ENCODE measurements around the gene MAGEF1. TPM values are rescaled to one million over a fixed set of nuclear protein-coding genes. Genes with fewer than 3 reads are reported as not detected.
"Not testable (repeated sequence)": the region's sequence is repeated elsewhere in the genome, so short reads cannot be mapped to it uniquely, and the experiment has no call there.

Gene MAGEF1
- total and polyA plus RNA-seq, 9 donors: 28.3 to 48.7 (median 39.7) TPM

DNA sequence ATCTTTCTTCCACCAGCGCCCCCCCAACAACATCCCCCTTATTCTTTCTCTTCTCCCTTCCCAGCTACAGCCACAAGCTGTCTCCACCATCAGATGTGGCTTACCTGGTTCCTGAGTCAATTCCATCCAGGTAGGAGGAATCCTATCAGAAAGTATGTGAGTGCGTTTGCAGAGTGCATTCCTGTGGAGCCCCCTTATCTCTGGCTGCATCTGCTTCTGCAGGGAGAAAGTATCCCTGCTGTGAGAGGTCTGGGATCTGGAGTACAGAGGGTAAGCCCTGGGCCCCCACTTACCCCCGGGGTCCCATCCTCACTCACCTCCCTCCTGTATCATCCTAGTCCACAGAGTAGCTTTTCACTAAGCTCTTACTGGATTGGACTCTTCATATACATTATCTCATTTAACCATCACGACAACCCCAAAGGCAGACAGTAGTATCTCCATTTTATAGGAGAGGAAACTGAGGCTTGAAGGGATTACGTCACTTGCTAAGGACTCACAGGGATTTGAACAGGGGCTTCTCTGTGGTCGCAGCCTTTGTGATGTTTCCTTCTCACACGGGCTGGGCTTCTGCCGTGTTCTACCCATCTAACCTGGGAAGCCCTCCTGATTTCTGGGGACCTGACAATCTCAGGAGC is 22.2 kb upstream of the MAGEF1 start:
- no peak for DNase-seq
- WGBS, 3 donors: 84 to 89% (median 87%) methylated on average over 8 of the region's 8 CpGs

DNA sequence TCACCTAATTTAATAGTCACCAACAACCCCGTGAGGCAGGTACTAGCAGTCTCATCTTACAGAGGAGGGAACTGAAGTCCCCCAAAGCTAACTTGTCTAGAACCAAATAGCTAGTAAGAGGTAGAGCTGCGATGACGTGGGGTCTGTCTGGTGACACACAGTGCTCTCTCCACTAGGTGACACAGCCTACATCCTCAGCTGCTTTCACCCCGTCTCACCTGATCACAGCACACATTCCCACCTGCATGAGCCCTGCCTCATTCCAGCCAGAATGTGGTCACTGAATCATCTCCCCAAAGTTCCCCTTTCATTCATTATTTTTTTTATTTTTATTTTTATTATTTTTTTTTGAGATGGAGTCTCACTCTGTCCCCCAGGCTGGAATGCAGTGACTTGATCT is 21.3 kb upstream of the MAGEF1 start:
- Histone ChIP-seq H3K27ac (no peak overlapping the region), H3K4me3 (no peak overlapping the region), H3K36me3 (no peaks in the 10 kb centered on the region), H3K4me1 (ENCODE audit: insufficient read depth) (no peaks in the 10 kb centered on the region), H3K9me3 (no peaks in the 10 kb centered on the region), H3K27me3 (no peaks in the 10 kb centered on the region)
- DNase-seq: peak in 1 of 5 donors; percentile 1
- TF ChIP-seq POLR2A (IDR thresholded peaks at IDR 0.05) (no peak), EP300 (IDR thresholded peaks at IDR 0.05) (no peak)
- TF ChIP-seq, protein P1, sequence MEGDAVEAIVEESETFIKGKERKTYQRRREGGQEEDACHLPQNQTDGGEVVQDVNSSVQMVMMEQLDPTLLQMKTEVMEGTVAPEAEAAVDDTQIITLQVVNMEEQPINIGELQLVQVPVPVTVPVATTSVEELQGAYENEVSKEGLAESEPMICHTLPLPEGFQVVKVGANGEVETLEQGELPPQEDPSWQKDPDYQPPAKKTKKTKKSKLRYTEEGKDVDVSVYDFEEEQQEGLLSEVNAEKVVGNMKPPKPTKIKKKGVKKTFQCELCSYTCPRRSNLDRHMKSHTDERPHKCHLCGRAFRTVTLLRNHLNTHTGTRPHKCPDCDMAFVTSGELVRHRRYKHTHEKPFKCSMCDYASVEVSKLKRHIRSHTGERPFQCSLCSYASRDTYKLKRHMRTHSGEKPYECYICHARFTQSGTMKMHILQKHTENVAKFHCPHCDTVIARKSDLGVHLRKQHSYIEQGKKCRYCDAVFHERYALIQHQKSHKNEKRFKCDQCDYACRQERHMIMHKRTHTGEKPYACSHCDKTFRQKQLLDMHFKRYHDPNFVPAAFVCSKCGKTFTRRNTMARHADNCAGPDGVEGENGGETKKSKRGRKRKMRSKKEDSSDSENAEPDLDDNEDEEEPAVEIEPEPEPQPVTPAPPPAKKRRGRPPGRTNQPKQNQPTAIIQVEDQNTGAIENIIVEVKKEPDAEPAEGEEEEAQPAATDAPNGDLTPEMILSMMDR (IDR thresholded peaks at IDR 0.05): no peak
- intact Hi-C loops (cut with DNase I): loop anchor here in 1 of 4 donors (5.0 kb wide), 1 partner anchor 44 kb away; no protein-coding TSS in a partner anchor
- WGBS, 3 donors: 96 to 97% (median 96%) methylated on average over 4 of the region's 4 CpGs

More for the DNA sequence above, 22.2 kb upstream of the MAGEF1 start:
- Histone ChIP-seq H3K27me3 (no peaks in the 10 kb centered on the region), H3K36me3 (no peaks in the 10 kb centered on the region), H3K27ac (no peak overlapping the region), H3K9me3 (no peaks in the 10 kb centered on the region), H3K4me1 (ENCODE audit: insufficient read depth) (no peaks in the 10 kb centered on the region), H3K4me3 (no peak overlapping the region)
- TF ChIP-seq, protein P1 (IDR thresholded peaks at IDR 0.05): no peak
- no peak for TF ChIP-seq POLR2A (IDR thresholded peaks at IDR 0.05)
- no peak for TF ChIP-seq EP300 (IDR thresholded peaks at IDR 0.05)
- intact Hi-C loops (cut with DNase I): loop anchor here in 1 of 4 donors (5.0 kb wide), 1 partner anchor 43 kb away; no protein-coding TSS in a partner anchor

DNA sequence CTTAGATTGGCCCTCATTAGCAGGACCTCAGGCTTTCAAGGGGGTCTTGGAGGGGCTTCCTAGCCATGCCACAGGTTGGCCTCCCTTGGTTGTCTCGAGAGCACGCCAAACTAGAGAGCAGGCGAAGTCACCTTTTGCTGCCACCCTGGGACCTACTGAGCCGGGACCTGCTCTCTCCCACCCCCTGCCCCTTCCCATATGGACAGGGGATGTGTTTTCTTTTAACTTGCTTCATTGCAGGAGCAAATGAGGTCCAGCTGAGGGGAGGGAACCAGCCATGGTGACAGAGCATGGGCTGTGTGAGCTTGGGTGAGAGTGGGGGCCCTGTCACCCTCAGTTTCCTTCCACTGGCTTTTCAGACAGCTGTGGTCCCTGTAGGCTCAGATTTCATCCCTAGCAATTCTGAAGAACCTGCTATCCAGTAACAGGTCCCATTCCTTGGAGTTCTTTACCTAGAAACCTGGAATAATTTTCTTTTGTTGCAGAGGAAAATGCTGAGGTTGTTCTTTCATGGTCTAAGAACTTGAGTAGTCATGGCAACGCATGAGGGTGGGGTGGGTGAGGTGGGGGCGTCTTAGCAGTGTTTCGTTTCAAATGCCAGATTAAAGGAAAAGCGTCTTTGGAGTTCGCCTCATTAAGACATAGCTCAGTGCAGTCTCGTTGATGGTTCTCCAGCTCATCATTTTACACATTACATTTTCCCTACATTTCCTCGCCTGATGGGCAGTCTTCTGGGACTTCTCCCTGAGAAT is 20.1 kb upstream of the MAGEF1 start:
- TF ChIP-seq, protein P1 (IDR thresholded peaks at IDR 0.05): no peak
- TF ChIP-seq EP300 (IDR thresholded peaks at IDR 0.05) (no peak), POLR2A (IDR thresholded peaks at IDR 0.05) (no peak)
- no peaks in the 10 kb centered on the region for H3K9me3 ChIP-seq
- H3K36me3 ChIP-seq: no peaks in the 10 kb centered on the region
- H3K27ac ChIP-seq: no peak overlapping the region
- H3K4me1 ChIP-seq (ENCODE audit: insufficient read depth): peaks cover 5% of the 10 kb centered on the region
- no peaks in the 10 kb centered on the region for H3K27me3 ChIP-seq
- WGBS, 3 donors: 76 to 77% (median 76%) methylated on average over 11 of the region's 11 CpGs
- intact Hi-C loops (cut with DNase I): loop anchor here in 1 of 4 donors (5.0 kb wide), 1 partner anchor 45 kb away; no protein-coding TSS in a partner anchor
- no peak overlapping the region for H3K4me3 ChIP-seq
- DNase-seq: no peak

DNA sequence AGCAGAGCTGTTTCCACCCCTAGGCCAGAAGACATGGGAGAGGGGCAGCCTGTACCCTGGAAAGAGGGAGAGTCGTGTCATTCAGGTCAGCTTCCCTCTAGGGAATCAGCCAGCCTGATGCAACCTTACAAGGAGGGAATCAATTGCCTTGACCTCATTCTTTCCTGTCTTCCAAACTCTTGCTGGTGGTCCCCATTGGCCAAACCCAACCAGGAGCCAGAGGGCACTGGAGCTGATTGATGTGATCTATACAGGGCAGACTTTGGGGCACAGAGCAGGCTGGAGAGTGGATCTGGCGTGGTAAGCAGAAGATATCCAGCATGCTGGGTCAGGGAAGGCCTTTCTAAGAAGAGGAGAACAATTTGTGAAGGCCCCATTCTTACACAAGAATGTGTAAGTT is 19.1 kb upstream of the MAGEF1 start:
- peaks cover 5% of the 10 kb centered on the region for H3K4me1 ChIP-seq (ENCODE audit: insufficient read depth)
- no peak for DNase-seq
- no peak for TF ChIP-seq POLR2A (IDR thresholded peaks at IDR 0.05)
- TF ChIP-seq, protein P1 (IDR thresholded peaks at IDR 0.05): no peak
- no peak for TF ChIP-seq EP300 (IDR thresholded peaks at IDR 0.05)
- intact Hi-C loops (cut with DNase I): loop anchor here in 1 of 4 donors (5.0 kb wide), 1 partner anchor 46 kb away; no protein-coding TSS in a partner anchor
- no peaks in the 10 kb centered on the region for H3K9me3 ChIP-seq
- 91 to 98% (median 96%) methylated on average over 2 of the region's 2 CpGs for WGBS, 3 donors
- H3K27me3 ChIP-seq: no peaks in the 10 kb centered on the region
- no peaks in the 10 kb centered on the region for H3K36me3 ChIP-seq
- H3K27ac ChIP-seq: no peak overlapping the region
- no peak overlapping the region for H3K4me3 ChIP-seq

DNA sequence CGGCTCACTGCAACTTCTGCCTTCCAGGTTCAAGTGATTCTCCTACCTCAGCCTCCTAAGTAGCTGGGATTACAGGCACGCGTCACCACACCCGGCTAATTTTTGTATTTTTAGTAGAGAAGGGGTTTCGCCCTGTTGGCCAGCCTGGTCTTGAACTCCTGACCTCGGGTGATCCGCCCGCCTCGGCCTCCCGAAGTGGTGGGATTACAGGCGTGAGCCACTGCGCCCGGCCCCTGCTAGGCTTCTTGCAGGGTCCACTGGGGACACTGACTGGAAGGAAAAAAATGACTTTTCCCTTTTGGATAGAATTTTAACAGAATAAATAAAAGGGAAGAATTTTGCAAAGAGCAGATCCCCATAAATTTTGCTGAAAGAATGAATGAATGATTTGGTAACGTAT is 17.3 kb upstream of the MAGEF1 start:
- WGBS, 3 donors: 92 to 96% (median 96%) methylated on average over 14 of the region's 14 CpGs
- intact Hi-C loops (cut with DNase I): not testable (repeated sequence)

More for the DNA sequence above, 17.3 kb upstream of the MAGEF1 start:
- not testable (repeated sequence) for H3K27ac ChIP-seq; H3K4me3 ChIP-seq; H3K4me1 ChIP-seq (ENCODE audit: insufficient read depth); H3K27me3 ChIP-seq; H3K9me3 ChIP-seq; DNase-seq; H3K36me3 ChIP-seq
